HG03432 (cell line): ENCODE results near the gene PPP2R2C.

Source experiments
- ATAC-seq: cut with Tn5 transposase; IDR thresholded peaks from one replicate; pipeline ENCODE4 v1.9.1; 2021; ENCODE audit warnings: mild to moderate bottlenecking, moderate library complexity; ENCODE audit not compliant: unreplicated experiment

Gene PPP2R2C

GRCh38 chr4:6426571-6427438 is 45.6 kb downstream of the PPP2R2C start:
- ATAC-seq: no peak

DNA sequence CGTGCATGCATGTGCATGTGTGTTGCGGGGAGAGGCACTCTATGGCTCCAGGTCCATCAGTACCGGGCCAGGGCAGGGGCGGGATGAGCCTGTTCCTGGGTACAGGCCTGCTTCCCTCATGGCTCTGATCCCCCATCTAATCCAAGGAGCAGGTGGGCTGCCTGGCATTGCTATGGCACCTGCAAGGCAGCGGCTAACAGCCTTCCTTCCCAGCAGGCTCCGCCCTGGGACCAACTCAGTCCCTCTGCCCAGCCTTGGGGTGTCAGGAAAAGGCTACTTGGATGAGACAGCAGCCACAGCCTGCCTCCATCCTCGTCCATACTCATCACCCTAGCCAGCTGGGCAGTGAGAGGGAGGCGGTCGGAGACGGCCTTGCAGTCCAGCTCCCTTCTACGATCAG is 46.5 kb downstream of the PPP2R2C start:
- ATAC-seq: no peak

DNA sequence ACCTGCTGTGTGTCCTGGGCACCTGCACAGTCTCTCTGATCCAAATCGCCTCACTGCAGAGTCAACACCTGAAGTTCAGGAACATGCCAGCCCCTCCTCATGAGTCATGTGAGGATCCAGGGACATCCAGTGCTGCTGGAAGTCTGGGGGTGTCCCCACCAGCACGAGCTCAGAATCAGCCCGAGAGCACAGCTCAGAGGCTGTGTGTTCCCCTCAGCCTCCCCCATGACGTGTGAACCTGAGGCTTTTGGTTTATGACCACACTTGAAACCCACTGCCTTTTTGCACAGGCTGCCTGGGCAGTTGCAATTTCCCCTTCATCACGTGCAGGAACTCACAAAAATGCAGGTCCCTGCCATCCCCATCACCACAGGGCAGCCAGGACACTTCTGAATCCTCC is 47.1 kb downstream of the PPP2R2C start:
- ATAC-seq: no peak

- ATAC-seq: no peak
These were observed 48.0 kb downstream of the PPP2R2C start for GRCh38 chr4:6424425-6424824.

DNA sequence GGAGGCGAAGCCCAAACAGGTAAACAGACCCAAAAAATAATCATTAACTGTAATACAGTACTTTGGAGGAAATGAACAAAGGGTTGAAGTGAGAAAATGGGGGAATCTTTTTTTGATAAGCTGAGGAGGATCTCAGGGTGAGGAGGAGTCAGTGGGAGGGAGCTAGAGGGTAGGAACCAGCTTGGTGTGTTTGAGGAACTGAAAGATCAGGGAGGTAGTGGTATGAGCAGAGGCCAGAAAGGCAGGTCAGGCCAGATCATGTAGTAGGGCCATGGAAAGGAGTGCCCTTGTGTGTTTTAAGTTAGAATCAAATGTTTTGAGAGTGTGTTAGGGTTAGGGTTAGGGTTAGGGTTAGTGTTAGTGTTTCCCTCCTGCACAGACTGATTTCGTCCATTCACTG is 48.8 kb downstream of the PPP2R2C start:
- ATAC-seq: peak; percentile 97

DNA sequence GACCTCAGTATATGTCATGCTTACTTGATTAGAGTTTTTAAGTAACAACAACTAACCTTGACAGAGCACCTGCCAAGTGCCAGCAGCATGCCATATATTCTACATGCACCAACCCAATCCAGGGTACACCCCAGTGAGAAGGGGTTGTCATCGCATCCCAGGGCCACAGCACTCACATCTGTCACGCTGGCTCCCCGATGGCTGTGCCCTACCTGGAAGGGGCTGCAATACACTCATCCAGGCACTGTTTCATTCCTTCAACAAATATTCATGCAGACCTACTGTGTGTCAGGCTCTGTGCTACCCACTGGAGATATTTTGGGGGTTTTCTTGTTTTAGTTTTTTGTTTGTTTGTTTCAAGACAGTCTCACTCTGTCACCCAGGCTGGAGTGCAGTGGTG is 49.5 kb downstream of the PPP2R2C start:
- no peak for ATAC-seq

GRCh38 chr4:6422105-6422504 is 50.3 kb downstream of the PPP2R2C start:
- ATAC-seq: no peak

DNA sequence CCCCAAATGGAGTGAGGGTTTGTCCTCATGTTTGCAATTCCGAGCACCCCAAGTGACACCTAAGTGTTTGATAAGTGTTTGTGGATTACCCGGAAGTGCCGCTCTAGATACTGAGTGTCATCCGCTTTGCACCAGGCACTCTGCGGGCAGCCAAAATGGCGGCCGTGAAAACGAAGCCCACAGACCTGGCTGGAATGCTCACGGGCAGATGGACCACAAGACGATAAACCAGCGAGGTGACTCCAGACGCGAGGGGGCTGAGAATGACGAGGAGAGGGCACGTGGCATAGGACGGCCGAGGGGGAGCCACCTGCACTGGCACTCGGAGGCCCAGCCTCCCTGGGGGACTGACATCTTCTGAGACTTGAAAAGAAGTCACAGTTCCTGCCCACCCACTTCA is 51.0 kb downstream of the PPP2R2C start:
- no peak for ATAC-seq

GRCh38 chr4:6420972-6421371 is 51.4 kb downstream of the PPP2R2C start:
- no peak for ATAC-seq

DNA sequence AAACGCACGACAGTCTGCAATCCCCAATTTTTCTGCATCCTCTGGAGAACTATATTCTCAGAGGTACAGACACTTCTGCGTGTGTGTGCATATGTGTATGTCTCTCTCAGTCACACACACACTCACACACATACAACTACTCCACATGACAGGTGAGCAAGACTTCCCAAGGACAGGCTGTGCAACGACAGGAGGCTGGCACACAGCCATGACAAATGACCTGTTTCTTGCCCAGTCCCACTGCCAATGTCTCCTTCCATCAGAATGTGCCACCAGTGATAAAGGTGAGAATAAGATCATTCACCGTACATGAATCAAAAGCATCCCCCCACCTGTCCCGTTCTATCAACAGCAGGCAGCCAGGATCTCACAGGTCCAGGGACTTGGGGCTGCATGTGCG is 52.4 kb downstream of the PPP2R2C start:
- ATAC-seq: no peak

DNA sequence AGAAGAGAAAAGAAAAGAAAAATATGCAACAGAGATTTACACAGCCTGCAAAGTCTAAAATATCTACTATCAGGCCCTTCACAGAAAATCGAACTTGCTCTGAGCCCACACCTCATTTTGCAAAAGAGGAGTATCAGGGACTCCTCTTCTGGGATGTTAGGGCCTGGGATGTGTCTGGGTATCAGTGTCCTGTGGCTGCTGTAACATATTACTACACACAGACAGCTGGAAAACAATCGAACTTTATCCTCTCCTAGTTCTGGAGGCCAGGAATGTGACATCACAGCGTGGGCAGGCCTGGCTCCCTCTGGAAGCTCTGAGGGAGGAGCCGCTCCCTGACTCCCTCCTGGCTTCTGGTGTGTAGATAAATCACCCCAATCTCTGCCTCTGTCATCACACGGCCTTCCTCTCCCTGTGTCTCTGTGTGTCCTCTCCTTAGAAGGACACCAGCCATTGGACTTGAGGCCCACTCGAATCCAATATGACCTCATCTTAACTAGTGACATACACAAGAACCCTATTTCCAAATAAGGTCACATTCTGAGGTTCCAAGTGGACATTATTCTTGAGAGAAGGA is 52.9 kb downstream of the PPP2R2C start:
- ATAC-seq: no peak

DNA sequence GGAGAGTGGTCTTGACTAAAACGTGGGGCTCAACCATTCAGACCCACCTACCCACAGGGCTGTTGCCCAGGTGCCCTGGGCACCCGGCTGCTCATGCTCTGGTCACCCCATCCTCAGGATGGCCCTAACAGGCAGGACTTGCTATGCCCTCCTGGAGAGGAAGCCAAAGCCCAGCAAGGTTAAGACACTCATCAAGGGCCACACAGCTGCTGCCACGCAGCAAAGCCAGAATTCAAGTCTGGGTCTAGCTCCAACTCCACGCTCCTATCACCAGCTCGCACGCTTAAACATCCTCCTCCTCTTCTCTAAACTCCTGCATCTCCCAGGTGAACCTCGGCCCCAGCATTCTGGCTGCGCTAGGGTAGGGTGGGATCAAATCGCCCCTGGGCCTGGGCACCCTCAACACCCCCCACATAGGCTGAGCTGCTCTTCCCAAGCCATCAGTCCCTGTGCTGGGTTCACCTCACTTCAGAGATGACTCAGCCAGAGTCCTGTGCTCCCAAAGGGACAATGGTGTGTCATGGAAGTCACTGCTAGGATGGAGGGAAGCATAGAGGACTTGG is 54.1 kb downstream of the PPP2R2C start:
- ATAC-seq: no peak

DNA sequence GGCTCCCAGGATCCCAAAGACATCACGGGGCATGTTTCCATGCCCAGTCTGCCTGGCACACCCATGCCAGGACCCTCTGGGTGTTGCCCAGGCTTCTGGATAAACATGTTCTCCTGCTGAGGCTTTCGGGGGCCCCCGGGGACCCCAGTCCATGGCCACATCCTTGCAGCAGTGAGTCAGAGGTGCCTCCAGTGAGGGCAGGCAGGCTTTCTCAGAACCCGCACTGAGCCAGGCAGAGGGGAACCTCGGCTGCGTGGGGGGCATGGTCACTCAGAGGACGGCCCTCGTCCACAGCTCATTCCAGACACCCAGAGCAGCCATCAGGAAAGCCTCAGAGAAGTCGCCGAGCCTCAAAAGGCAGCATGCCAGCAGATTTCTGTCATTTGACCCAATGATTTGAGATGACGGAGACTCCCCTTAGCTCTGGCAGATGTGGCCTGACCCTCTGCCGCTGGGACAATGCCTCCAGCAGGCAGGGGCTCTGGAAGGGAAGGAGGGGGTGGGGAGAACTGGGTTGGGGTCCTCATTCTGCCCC is 54.8 kb downstream of the PPP2R2C start:
- no peak for ATAC-seq

- ATAC-seq: no peak
These were observed 55.7 kb downstream of the PPP2R2C start for GRCh38 chr4:6416518-6417286.

GRCh38 chr4:6415031-6415705 is 57.2 kb downstream of the PPP2R2C start:
- ATAC-seq: no peak

- no peak for ATAC-seq
These were observed 57.8 kb downstream of the PPP2R2C start for GRCh38 chr4:6414578-6414977.

DNA sequence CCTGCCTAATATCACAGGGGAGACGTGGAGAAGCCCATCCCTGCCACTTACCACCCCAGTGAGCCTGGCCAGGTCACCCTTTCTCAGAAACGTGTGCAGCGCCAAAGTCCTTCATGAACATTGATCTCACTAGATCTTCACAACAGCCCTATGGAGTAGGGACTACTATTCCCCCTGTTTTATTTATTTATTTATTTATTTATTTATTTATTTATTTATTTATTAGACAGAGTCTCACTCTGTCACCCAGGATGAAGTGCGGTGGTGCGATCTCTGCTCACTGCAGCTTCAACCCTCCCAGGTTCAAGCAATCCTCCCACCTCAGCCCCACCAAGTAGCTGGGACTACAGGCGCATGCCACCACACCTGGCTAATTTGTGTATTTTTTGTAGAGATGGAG is 61.8 kb downstream of the PPP2R2C start:
- ATAC-seq: no peak

- no peak for ATAC-seq
These were observed 62.3 kb downstream of the PPP2R2C start for GRCh38 chr4:6410068-6410467.

- ATAC-seq: no peak
These were observed 63.0 kb downstream of the PPP2R2C start for GRCh38 chr4:6409381-6409780.

DNA sequence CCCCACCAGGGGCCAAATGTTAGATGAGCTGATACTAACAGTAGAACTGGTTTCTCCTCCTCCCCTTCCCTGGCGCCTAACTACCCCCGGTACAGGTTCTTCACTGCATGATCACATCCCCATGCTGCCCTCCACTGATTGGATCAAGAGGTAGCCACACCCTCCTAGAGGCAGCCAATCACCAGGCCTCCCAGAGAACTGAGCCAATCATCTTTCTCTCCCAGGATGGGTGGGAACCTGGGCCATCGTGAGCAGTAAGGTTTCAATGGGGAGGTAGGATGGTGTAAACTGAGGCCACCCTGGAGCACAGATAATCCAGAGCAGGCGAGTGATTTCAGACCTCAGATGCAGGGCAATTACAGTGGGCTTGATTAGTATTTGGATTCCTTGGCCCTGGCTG is 64.2 kb downstream of the PPP2R2C start:
- no peak for ATAC-seq

DNA sequence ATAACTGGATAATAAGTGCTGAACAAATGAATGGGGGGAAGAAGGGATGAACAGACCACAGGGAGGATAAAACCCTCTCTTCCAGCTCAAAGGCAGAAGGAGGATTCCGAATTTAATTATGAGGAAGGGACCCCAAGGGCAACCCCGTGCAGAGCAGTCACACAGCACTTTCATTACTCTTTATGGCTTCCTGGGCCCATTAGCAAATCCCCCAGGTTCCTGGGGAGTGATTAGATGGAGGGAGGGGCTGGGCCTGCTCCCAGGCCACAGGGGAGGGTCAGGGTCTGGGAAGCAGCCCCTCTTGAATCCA is 67.1 kb downstream of the PPP2R2C start:
- ATAC-seq: no peak
